NCI-H1105 (cell line): ENCODE results near the gene CYP19A1.
A peak's percentile ranks its signal among the peaks of the same experiment; 100 is the strongest.
"Not testable (repeated sequence)": the region's sequence is repeated elsewhere in the genome, so short reads cannot be mapped to it uniquely, and the experiment has no call there.

Experiments
- DNase-seq: peaks from one replicate; lab custom pipeline; 2025; lab: John Stamatoyannopoulos, UW

CYP19A1 gene

GRCh38 chr15:51298620-51299019 is 39.8 kb downstream of the CYP19A1 start:
- DNase-seq = no peak

- no peak for DNase-seq
Measured at GRCh38 chr15:51290720-51291119, 47.7 kb downstream of the CYP19A1 start.

GRCh38 chr15:51289290-51289689 is 49.1 kb downstream of the CYP19A1 start:
- no peak for DNase-seq

- DNase-seq = no peak
Measured at GRCh38 chr15:51288143-51289065, 50.0 kb downstream of the CYP19A1 start.

- no peak for DNase-seq
Measured at GRCh38 chr15:51286816-51287215, 51.6 kb downstream of the CYP19A1 start.

- no peak for DNase-seq
Measured at GRCh38 chr15:51285399-51285798, 53.0 kb downstream of the CYP19A1 start.

- no peak for DNase-seq
Measured at GRCh38 chr15:51284871-51285270, 53.5 kb downstream of the CYP19A1 start.

- no peak for DNase-seq
Measured at GRCh38 chr15:51283026-51283425, 55.4 kb downstream of the CYP19A1 start.

GRCh38 chr15:51282241-51282640 is 56.2 kb downstream of the CYP19A1 start:
- DNase-seq = not testable (repeated sequence)

GRCh38 chr15:51281368-51281967 is 56.9 kb downstream of the CYP19A1 start:
- DNase-seq = peak; percentile 2

GRCh38 chr15:51280838-51281237 is 57.6 kb downstream of the CYP19A1 start:
- DNase-seq = no peak

GRCh38 chr15:51279391-51279790 is 59.0 kb downstream of the CYP19A1 start:
- DNase-seq = no peak

GRCh38 chr15:51277101-51277500 is 61.3 kb downstream of the CYP19A1 start:
- DNase-seq = no peak

GRCh38 chr15:51274956-51275355 is 63.4 kb downstream of the CYP19A1 start:
- DNase-seq = no peak

GRCh38 chr15:51270706-51271105 is 67.7 kb downstream of the CYP19A1 start:
- no peak for DNase-seq

GRCh38 chr15:51269496-51269895 is 68.9 kb downstream of the CYP19A1 start:
- no peak for DNase-seq

- DNase-seq = peak; percentile 20
Measured at GRCh38 chr15:51267703-51268083, 70.7 kb downstream of the CYP19A1 start.

- DNase-seq = no peak
Measured at GRCh38 chr15:51267051-51267702, 71.2 kb downstream of the CYP19A1 start.

GRCh38 chr15:51266656-51267050 is 71.7 kb downstream of the CYP19A1 start:
- DNase-seq = no peak

- no peak for DNase-seq
Measured at GRCh38 chr15:51265037-51265555, 73.3 kb downstream of the CYP19A1 start.

- no peak for DNase-seq
Measured at GRCh38 chr15:51263726-51264125, 74.7 kb downstream of the CYP19A1 start.

- no peak for DNase-seq
Measured at GRCh38 chr15:51263116-51263515, 75.3 kb downstream of the CYP19A1 start.

- no peak for DNase-seq
Measured at GRCh38 chr15:51262463-51262862, 75.9 kb downstream of the CYP19A1 start.
